Lower leg skin (tissue), 4 donors: ENCODE data around the gene CD7. TPM values are rescaled to one million over a fixed set of nuclear protein-coding genes. Genes with fewer than 3 reads are reported as not detected.

Experiments
- DNase-seq, 2 donors: peaks; one replicate each; pipeline ENCODE4 v3.0.0-alpha.2; 2019; ENCODE audit warnings: low spot score in 2 of 2
- H3K4me3 ChIP-seq: fragments of 200-600 bp; sonication (generic); 2 replicates; pipeline ENCODE4 v1.5.1; 2017; ENCODE audit warnings: mild to moderate bottlenecking, low read depth; ENCODE audit not compliant: poor library complexity, severe bottlenecking
- POLR2A ChIP-seq, 2 donors: fragments of 450-650 bp; IDR thresholded peaks; one replicate each; pipeline ENCODE4 v1.6.1; 2016 to 2017; ENCODE audit warnings: antibody characterized with exemption in 2 of 2, mild to moderate bottlenecking in 1 of 2, moderate library complexity in 1 of 2
- WGBS, 2 donors: methylation state at CpG; one replicate each; pipeline ENCODE4 v1.1.5; 2018; 5-methylcytosine and 5-hydroxymethylcytosine counted together
- intact Hi-C: fragments of 100-400 bp; cut with DNase I; formaldehyde crosslinking; loops from one replicate; pipeline ENCODE4 v1.15.0; 2023; ENCODE audit warnings: low total_unique reads
- total RNA-seq, 4 donors: library from RNA; depleted of rRNA; stranded (reverse); fragments of >200 nt; gene quantifications; one replicate each; pipeline ENCODE4 v1.1.0, GENCODE V29; 2016
- TF ChIP-seq, protein P1 (sequence below), 3 donors: fragments of 450-650 bp; IDR thresholded peaks; one replicate each; pipeline ENCODE4 v1.5.1; 2016; ENCODE audit warnings: antibody characterized with exemption in 3 of 3, mild to moderate bottlenecking in 3 of 3, moderate library complexity in 2 of 3

The CD7 gene
- total RNA-seq, 4 donors from 2014 or later = 0.45 to 0.99 TPM; not detected in 2

DNA sequence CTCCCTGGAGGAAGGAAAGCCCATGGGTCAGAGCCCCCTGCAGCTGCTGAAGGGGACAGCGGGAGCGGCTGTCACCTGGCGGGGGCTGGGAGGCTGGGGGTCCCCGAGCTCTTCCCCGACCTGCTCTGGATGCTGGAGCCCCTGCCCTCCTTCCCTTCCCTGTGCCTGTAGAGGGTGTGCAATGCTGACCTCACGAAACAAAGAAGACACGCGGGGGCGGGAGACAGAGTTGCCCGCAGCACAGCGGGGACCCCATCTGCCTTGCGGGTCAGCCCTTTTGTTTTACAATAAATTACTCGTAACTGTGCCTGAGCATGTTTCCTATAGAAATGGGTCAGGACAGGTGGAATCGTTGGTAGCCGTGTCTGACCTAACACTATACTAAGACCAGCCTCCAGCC, 9.9 kb upstream of the CD7 start:
- DNase-seq = no peak
- intact Hi-C loops = no loop called here
- 83 to 84% methylated on average over 15 of the region's 15 CpGs for WGBS, 2 donors
- no peak overlapping the region for H3K4me3 ChIP-seq
- no peak for TF ChIP-seq POLR2A (IDR thresholded peaks at IDR 0.05)
- TF ChIP-seq, protein P1, sequence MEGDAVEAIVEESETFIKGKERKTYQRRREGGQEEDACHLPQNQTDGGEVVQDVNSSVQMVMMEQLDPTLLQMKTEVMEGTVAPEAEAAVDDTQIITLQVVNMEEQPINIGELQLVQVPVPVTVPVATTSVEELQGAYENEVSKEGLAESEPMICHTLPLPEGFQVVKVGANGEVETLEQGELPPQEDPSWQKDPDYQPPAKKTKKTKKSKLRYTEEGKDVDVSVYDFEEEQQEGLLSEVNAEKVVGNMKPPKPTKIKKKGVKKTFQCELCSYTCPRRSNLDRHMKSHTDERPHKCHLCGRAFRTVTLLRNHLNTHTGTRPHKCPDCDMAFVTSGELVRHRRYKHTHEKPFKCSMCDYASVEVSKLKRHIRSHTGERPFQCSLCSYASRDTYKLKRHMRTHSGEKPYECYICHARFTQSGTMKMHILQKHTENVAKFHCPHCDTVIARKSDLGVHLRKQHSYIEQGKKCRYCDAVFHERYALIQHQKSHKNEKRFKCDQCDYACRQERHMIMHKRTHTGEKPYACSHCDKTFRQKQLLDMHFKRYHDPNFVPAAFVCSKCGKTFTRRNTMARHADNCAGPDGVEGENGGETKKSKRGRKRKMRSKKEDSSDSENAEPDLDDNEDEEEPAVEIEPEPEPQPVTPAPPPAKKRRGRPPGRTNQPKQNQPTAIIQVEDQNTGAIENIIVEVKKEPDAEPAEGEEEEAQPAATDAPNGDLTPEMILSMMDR (IDR thresholded peaks at IDR 0.05) = no peak

- intact Hi-C loops = no loop called here
- 86 to 90% methylated on average over 25 to 28 of the region's 30 CpGs for WGBS, 2 donors
- H3K4me3 ChIP-seq = no peak overlapping the region
- DNase-seq = no peak
- TF ChIP-seq, protein P1 (IDR thresholded peaks at IDR 0.05) = no peak
- no peak for TF ChIP-seq POLR2A (IDR thresholded peaks at IDR 0.05)
Observed at GRCh38 chr17:82325286-82326180, 8.1 kb upstream of the CD7 start.

- no peak for TF ChIP-seq POLR2A (IDR thresholded peaks at IDR 0.05)
- TF ChIP-seq, protein P1 (IDR thresholded peaks at IDR 0.05) = no peak
- no peak for DNase-seq
- no peak overlapping the region for H3K4me3 ChIP-seq
- WGBS, 2 donors = 49 to 60% methylated on average over 24 to 25 of the region's 25 CpGs
- intact Hi-C loops = no loop called here
Observed at GRCh38 chr17:82324566-82325285, 7.3 kb upstream of the CD7 start.

GRCh38 chr17:82323514-82324234, 6.3 kb upstream of the CD7 start:
- TF ChIP-seq, protein P1 (IDR thresholded peaks at IDR 0.05) = no peak
- WGBS, 2 donors = 67 to 68% methylated on average over 20 to 21 of the region's 21 CpGs
- no peak for DNase-seq
- H3K4me3 ChIP-seq = no peak overlapping the region
- intact Hi-C loops = no loop called here

GRCh38 chr17:82322526-82323453, 5.4 kb upstream of the CD7 start:
- DNase-seq = no peak
- TF ChIP-seq, protein P1 (IDR thresholded peaks at IDR 0.05) = no peak
- no peak for TF ChIP-seq POLR2A (IDR thresholded peaks at IDR 0.05)
- intact Hi-C loops = no loop called here
- H3K4me3 ChIP-seq = no peak overlapping the region
- 86 to 87% methylated on average over 25 to 27 of the region's 28 CpGs for WGBS, 2 donors
